ENCODE data around the gene NIP7. TPM values are rescaled to one million over a fixed set of nuclear protein-coding genes. Genes with fewer than 3 reads are reported as not detected.

Gene NIP7
- total RNA-seq, 4 donors from 2014 or later = 7.3 to 13.5 (median 9.7) TPM

DNA sequence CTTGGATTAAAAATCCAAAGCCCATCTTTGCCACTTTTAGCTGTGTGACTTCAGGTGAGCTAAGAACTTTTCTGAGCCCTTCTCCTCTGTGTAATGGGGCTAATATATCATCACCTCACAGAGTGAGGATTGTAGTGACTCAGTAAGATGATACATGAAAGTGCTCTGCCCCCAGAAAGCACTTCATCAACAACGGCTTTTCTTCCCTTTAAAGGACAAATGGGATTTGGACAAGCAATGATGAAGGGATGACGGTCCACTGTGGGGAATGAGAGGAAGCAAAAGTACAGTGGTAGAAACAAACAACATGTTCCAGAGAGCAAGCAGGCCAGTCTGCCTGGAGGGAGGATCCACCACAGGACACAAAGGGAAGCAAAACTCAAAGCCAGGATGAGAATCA, 26.3 kb downstream of the NIP7 start:
- in situ Hi-C loops (cut with MboI; ENCODE audit: low sequenced_read_pairs in 4 of 4) = no loop called here
- H3K36me3 ChIP-seq = peaks cover 0 to 63% of the 10 kb centered on the region in 2 donors

DNA sequence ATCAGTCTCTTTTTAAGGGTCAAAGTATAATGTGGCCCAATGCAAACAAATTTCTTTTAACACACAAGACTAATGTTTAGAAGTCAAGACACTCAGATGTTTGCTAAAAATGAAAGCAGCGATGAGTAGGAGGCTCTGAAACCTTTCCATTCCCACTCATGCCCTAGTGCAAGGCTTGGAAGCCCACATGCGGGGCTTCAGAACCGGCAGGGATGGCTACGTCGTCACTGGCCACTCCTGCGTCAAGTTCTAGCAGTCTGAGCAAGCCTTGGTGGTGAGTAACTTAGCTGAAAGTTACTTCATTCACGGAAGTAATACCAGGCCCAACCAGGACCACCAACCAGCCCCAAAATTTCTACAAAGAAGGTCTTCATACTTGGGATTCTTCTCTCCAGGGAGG, 26.9 kb downstream of the NIP7 start:
- Histone ChIP-seq H3K4me1 (no peaks in the 10 kb centered on the region), H3K36me3 (peaks cover 0 to 68% of the 10 kb centered on the region in 2 donors), H3K27ac (no peak overlapping the region), H3K27me3 (no peaks in the 10 kb centered on the region), H3K9me3 (no peaks in the 10 kb centered on the region), H3K4me3 (no peak overlapping the region)
- ATAC-seq = no peak
- DNase-seq = no peak
- TF ChIP-seq, protein P1, sequence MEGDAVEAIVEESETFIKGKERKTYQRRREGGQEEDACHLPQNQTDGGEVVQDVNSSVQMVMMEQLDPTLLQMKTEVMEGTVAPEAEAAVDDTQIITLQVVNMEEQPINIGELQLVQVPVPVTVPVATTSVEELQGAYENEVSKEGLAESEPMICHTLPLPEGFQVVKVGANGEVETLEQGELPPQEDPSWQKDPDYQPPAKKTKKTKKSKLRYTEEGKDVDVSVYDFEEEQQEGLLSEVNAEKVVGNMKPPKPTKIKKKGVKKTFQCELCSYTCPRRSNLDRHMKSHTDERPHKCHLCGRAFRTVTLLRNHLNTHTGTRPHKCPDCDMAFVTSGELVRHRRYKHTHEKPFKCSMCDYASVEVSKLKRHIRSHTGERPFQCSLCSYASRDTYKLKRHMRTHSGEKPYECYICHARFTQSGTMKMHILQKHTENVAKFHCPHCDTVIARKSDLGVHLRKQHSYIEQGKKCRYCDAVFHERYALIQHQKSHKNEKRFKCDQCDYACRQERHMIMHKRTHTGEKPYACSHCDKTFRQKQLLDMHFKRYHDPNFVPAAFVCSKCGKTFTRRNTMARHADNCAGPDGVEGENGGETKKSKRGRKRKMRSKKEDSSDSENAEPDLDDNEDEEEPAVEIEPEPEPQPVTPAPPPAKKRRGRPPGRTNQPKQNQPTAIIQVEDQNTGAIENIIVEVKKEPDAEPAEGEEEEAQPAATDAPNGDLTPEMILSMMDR (IDR thresholded peaks at IDR 0.05 in 4 of 5, conservative IDR thresholded peaks at IDR 0.05 in 1 of 5) = no peak
- TF ChIP-seq POLR2A (IDR thresholded peaks at IDR 0.05) = no peak
- intact Hi-C loops (cut with DNase I; ENCODE audit: low total_unique reads) = no loop called here
- in situ Hi-C loops (cut with MboI; ENCODE audit: low sequenced_read_pairs in 4 of 4) = no loop called here

More for the DNA sequence above, 26.3 kb downstream of the NIP7 start:
- Histone ChIP-seq H3K9me3 (no peaks in the 10 kb centered on the region), H3K4me3 (no peak overlapping the region), H3K27me3 (no peaks in the 10 kb centered on the region), H3K4me1 (no peaks in the 10 kb centered on the region), H3K27ac (no peak overlapping the region)
- ATAC-seq = no peak
- DNase-seq = no peak
- TF ChIP-seq POLR2A (IDR thresholded peaks at IDR 0.05) = no peak
- TF ChIP-seq, protein P1 (IDR thresholded peaks at IDR 0.05 in 4 of 5, conservative IDR thresholded peaks at IDR 0.05 in 1 of 5) = no peak
- intact Hi-C loops (cut with DNase I; ENCODE audit: low total_unique reads) = no loop called here

DNA sequence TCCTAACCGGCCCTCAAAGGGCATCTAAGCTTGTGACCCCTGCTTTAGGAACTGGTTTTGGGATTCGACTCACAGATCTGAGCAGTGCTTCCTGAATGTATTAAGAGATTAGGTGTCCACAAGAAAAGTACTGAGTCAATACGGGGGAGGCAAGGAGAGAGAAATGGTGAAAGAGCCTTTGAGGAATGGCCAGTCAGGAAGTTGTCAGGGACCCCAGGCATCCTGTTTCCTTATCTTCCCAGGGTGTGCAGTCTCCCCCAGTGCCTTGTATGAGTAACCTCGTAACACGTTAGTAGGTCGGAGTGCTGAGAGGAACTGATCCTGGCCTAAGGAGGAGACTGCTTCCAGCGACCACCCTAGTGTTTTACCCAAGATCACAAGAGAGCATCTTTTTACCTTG, 28.4 kb downstream of the NIP7 start:
- H3K4me3 ChIP-seq = no peak overlapping the region
- no peak overlapping the region for H3K27ac ChIP-seq
- intact Hi-C loops (cut with DNase I; ENCODE audit: low total_unique reads) = no loop called here
- no peaks in the 10 kb centered on the region for H3K27me3 ChIP-seq
- in situ Hi-C loops (cut with MboI; ENCODE audit: low sequenced_read_pairs in 4 of 4) = no loop called here
- no peak for ATAC-seq
- H3K9me3 ChIP-seq = no peaks in the 10 kb centered on the region
- H3K36me3 ChIP-seq = peaks cover 0 to 73% of the 10 kb centered on the region in 2 donors
- no peaks in the 10 kb centered on the region for H3K4me1 ChIP-seq
- DNase-seq = no peak
- no peak for TF ChIP-seq POLR2A (IDR thresholded peaks at IDR 0.05)
- TF ChIP-seq, protein P1 (IDR thresholded peaks at IDR 0.05 in 4 of 5, conservative IDR thresholded peaks at IDR 0.05 in 1 of 5) = no peak

DNA sequence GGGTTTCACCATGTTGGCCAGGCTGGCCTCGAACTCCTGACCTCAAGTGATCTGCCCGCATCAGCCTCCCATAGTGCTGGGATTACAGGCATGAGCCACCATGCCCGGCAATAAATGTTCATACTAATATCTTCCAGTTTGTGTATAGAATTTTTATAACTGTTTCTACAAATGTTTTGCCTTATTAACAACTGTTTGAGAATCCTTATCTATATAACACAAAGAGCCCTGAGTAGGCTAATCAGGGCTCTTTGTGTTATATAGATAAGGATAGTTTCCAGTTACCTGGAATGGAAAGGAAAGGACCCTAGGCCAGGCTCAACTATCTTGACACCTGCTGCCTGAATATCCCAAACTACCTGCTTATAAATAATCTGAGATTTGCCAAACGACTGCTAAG, 29.3 kb downstream of the NIP7 start:
- in situ Hi-C loops (cut with MboI; ENCODE audit: low sequenced_read_pairs in 4 of 4) = no loop called here
- no peaks in the 10 kb centered on the region for H3K9me3 ChIP-seq
- TF ChIP-seq, protein P1 (IDR thresholded peaks at IDR 0.05 in 4 of 5, conservative IDR thresholded peaks at IDR 0.05 in 1 of 5) = no peak
- H3K27me3 ChIP-seq = no peaks in the 10 kb centered on the region
- no peak overlapping the region for H3K27ac ChIP-seq
- peaks cover 0 to 73% of the 10 kb centered on the region in 2 donors for H3K36me3 ChIP-seq
- ATAC-seq = no peak
- no peak for DNase-seq
- no peak overlapping the region for H3K4me3 ChIP-seq
- intact Hi-C loops (cut with DNase I; ENCODE audit: low total_unique reads) = no loop called here
- no peaks in the 10 kb centered on the region for H3K4me1 ChIP-seq

DNA sequence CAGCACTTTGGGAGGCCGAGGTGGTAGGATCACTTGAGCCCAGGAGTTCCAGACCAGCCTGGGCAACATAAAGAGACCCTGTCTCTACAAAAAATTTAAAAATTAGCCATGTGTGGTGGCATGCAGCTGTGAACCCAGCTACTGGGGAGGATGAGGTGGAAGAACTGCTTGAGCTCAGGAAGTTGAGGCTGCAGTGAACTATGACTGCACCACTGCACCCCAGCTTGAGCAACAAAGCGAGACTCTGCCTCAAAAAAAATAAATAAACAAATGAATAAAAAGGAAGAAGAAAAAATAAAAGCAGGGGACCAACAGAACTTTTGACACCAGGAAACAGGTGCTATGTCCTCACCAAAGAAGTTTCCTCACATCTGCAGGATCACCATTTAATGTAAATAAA, 32.0 kb downstream of the NIP7 start:
- Histone ChIP-seq H3K9me3 (no peaks in the 10 kb centered on the region), H3K27me3 (no peaks in the 10 kb centered on the region), H3K4me3 (no peak overlapping the region), H3K27ac (no peak overlapping the region), H3K4me1 (no peaks in the 10 kb centered on the region), H3K36me3 (peaks cover 0 to 53% of the 10 kb centered on the region in 2 donors)
- DNase-seq (no peak), ATAC-seq (no peak)
- intact Hi-C loops (cut with DNase I; ENCODE audit: low total_unique reads) = no loop called here
- in situ Hi-C loops (cut with MboI; ENCODE audit: low sequenced_read_pairs in 4 of 4) = no loop called here
- TF ChIP-seq POLR2A (IDR thresholded peaks at IDR 0.05) = no peak
- TF ChIP-seq, protein P1 (IDR thresholded peaks at IDR 0.05 in 4 of 5, conservative IDR thresholded peaks at IDR 0.05 in 1 of 5) = no peak

All from gastrocnemius medialis (tissue), 4 donors.